Osteoblast (primary cell): ENCODE results near the gene PASK. TPM values are rescaled to one million over a fixed set of nuclear protein-coding genes. Genes with fewer than 3 reads are reported as not detected.

Source experiments
- DNase-seq: peaks from one replicate; pipeline ENCODE4 v3.0.0; 2011; ENCODE audit warnings: low spot score, mixed read lengths; ENCODE audit not compliant: insufficient read length; ENCODE audit errors: missing footprints
- H2AFZ ChIP-seq: 2 replicates; pipeline ENCODE4 v1.6.0; 2011; ENCODE audit warnings: mild to moderate bottlenecking, low read length
- H3K27ac ChIP-seq: 2 replicates; pipeline ENCODE4 v1.5.1; 2011; ENCODE audit warnings: mild to moderate bottlenecking, low read depth, low read length, moderate library complexity
- H3K27me3 ChIP-seq: 2 replicates; pipeline ENCODE4 v1.6.0; 2012; ENCODE audit warnings: mild to moderate bottlenecking, control low read depth, inconsistent platforms, low read length, moderate library complexity; ENCODE audit not compliant: insufficient read depth
- H3K36me3 ChIP-seq: 2 replicates; pipeline ENCODE4 v1.5.1; 2011; ENCODE audit warnings: mild to moderate bottlenecking, low read length, control low read depth, moderate library complexity; ENCODE audit not compliant: insufficient read depth
- H3K4me1 ChIP-seq: 2 replicates; pipeline ENCODE4 v1.5.1; 2011; ENCODE audit warnings: mild to moderate bottlenecking, low read length, control low read depth, moderate library complexity; ENCODE audit not compliant: insufficient read depth
- H3K4me2 ChIP-seq: 2 replicates; pipeline ENCODE4 v1.6.0; 2011; ENCODE audit warnings: mild to moderate bottlenecking, low read length; ENCODE audit not compliant: insufficient read depth
- H3K4me3 ChIP-seq: fragments of 200-600 bp; sonication (generic); 3 replicates; pipeline ENCODE4 v1.5.1; 2012; ENCODE audit warnings: mild to moderate bottlenecking, low read length, inconsistent platforms; ENCODE audit not compliant: insufficient read depth
- H3K79me2 ChIP-seq: 2 replicates; pipeline ENCODE4 v1.6.0; 2012; ENCODE audit warnings: mild to moderate bottlenecking, low read length, control low read depth, inconsistent platforms; ENCODE audit not compliant: insufficient read depth
- H3K9me3 ChIP-seq: 2 replicates; pipeline ENCODE4 v1.5.1; 2011; ENCODE audit warnings: low read depth, low read length, control low read depth
- H4K20me1 ChIP-seq: 2 replicates; pipeline ENCODE4 v1.6.0; 2012; ENCODE audit warnings: mild to moderate bottlenecking, low read length, control low read depth; ENCODE audit not compliant: insufficient read depth
- CTCF ChIP-seq: IDR thresholded peaks from 2 replicates; pipeline ENCODE4 v1.5.1; 2011; ENCODE audit warnings: mild to moderate bottlenecking, low read depth, low read length, moderate library complexity; ENCODE audit errors: extremely low read depth
- total RNA-seq: library from RNA; depleted of rRNA; stranded (reverse); fragments of >200 nt; gene quantifications from 2 replicates; pipeline ENCODE4 v1.2.3, GENCODE V29; 2012

PASK gene
- total RNA-seq, 1 donor = 5.8 TPM

- Histone ChIP-seq H3K36me3 (no peaks in the 10 kb centered on the region), H3K27me3 (no peaks in the 10 kb centered on the region), H3K27ac (no peak overlapping the region), H3K4me2 (no peak overlapping the region), H3K9me3 (no peaks in the 10 kb centered on the region), H3K79me2 (peaks cover 47% of the 10 kb centered on the region), H3K4me1 (peaks cover 20% of the 10 kb centered on the region), H2AFZ (no peak overlapping the region), H3K4me3 (no peak overlapping the region), H4K20me1 (peaks cover 7% of the 10 kb centered on the region)
- no peak for TF ChIP-seq CTCF
- no peak for DNase-seq
These were observed 1.9 kb downstream of the PASK start for GRCh38 chr2:241147336-241147735.

GRCh38 chr2:241146286-241146685, 3.0 kb downstream of the PASK start:
- peaks cover 10% of the 10 kb centered on the region for H3K4me1 ChIP-seq
- no peaks in the 10 kb centered on the region for H3K36me3 ChIP-seq
- no peaks in the 10 kb centered on the region for H3K27me3 ChIP-seq
- H3K9me3 ChIP-seq = no peaks in the 10 kb centered on the region
- DNase-seq = no peak
- H3K27ac ChIP-seq = no peak overlapping the region
- H3K4me3 ChIP-seq = no peak overlapping the region
- no peak for TF ChIP-seq CTCF
- no peak overlapping the region for H2AFZ ChIP-seq
- no peak overlapping the region for H3K4me2 ChIP-seq
- no peaks in the 10 kb centered on the region for H4K20me1 ChIP-seq
- peaks cover 37% of the 10 kb centered on the region for H3K79me2 ChIP-seq

GRCh38 chr2:241142593-241142992, 6.7 kb downstream of the PASK start:
- Histone ChIP-seq H3K4me2 (no peak overlapping the region), H3K9me3 (no peaks in the 10 kb centered on the region), H3K4me3 (no peak overlapping the region), H3K27ac (no peak overlapping the region), H3K27me3 (no peaks in the 10 kb centered on the region), H3K36me3 (no peaks in the 10 kb centered on the region), H3K4me1 (no peaks in the 10 kb centered on the region), H4K20me1 (no peaks in the 10 kb centered on the region), H3K79me2 (peaks cover 17% of the 10 kb centered on the region), H2AFZ (no peak overlapping the region)
- TF ChIP-seq CTCF = no peak
- DNase-seq = no peak

- Histone ChIP-seq H3K36me3 (no peaks in the 10 kb centered on the region), H3K4me2 (no peak overlapping the region), H3K27me3 (no peaks in the 10 kb centered on the region), H3K9me3 (no peaks in the 10 kb centered on the region), H2AFZ (no peak overlapping the region), H3K4me1 (no peaks in the 10 kb centered on the region), H3K4me3 (no peak overlapping the region), H3K27ac (no peak overlapping the region), H4K20me1 (no peaks in the 10 kb centered on the region), H3K79me2 (peaks cover 17% of the 10 kb centered on the region)
- no peak for DNase-seq
- TF ChIP-seq CTCF = no peak
These were observed 7.2 kb downstream of the PASK start for GRCh38 chr2:241142063-241142462.
